ENCODE measurements around the gene TRMT10A. TPM values are rescaled to one million over a fixed set of nuclear protein-coding genes. Genes with fewer than 3 reads are reported as not detected.

TRMT10A gene
- total and polyA plus RNA-seq, 9 donors, result 6.3 to 11.3 (median 9.6) TPM

- no peaks in the 10 kb centered on the region for H3K36me3 ChIP-seq (ENCODE audit: control insufficient read depth, insufficient read depth, low read length)
- WGBS (ENCODE audit: insufficient coverage), result no CpG with 5 or more reads among the region's 1 CpG
- H3K4me1 ChIP-seq (ENCODE audit: control insufficient read depth, insufficient read depth, low read length), result no peaks in the 10 kb centered on the region
- no peaks in the 10 kb centered on the region for H3K27me3 ChIP-seq (ENCODE audit: control insufficient read depth, insufficient read depth, low read length)
- no peak overlapping the region for H3K4me3 ChIP-seq (ENCODE audit: low read length)
- no peak overlapping the region for H3K27ac ChIP-seq (ENCODE audit: low read length)
- DNase-seq, result no peak
- no peaks in the 10 kb centered on the region for H3K9me3 ChIP-seq (replicated peaks; ENCODE audit: control insufficient read depth, low read depth, low read length)
Measured at GRCh38 chr4:99587803-99588202, 24.0 kb upstream of the TRMT10A start.

GRCh38 chr4:99587309-99587708 is 23.5 kb upstream of the TRMT10A start:
- no peaks in the 10 kb centered on the region for H3K4me1 ChIP-seq (ENCODE audit: control insufficient read depth, insufficient read depth, low read length)
- H3K36me3 ChIP-seq (ENCODE audit: control insufficient read depth, insufficient read depth, low read length), result no peaks in the 10 kb centered on the region
- no peak overlapping the region for H3K27ac ChIP-seq (ENCODE audit: low read length)
- DNase-seq, result no peak
- H3K4me3 ChIP-seq (ENCODE audit: low read length), result no peak overlapping the region
- H3K27me3 ChIP-seq (ENCODE audit: control insufficient read depth, insufficient read depth, low read length), result no peaks in the 10 kb centered on the region
- H3K9me3 ChIP-seq (replicated peaks; ENCODE audit: control insufficient read depth, low read depth, low read length), result no peaks in the 10 kb centered on the region

- no peaks in the 10 kb centered on the region for H3K4me1 ChIP-seq (ENCODE audit: control insufficient read depth, insufficient read depth, low read length)
- no CpG with 5 or more reads among the region's 1 CpG for WGBS (ENCODE audit: insufficient coverage)
- no peaks in the 10 kb centered on the region for H3K36me3 ChIP-seq (ENCODE audit: control insufficient read depth, insufficient read depth, low read length)
- DNase-seq, result no peak
- no peak overlapping the region for H3K27ac ChIP-seq (ENCODE audit: low read length)
- H3K9me3 ChIP-seq (replicated peaks; ENCODE audit: control insufficient read depth, low read depth, low read length), result no peaks in the 10 kb centered on the region
- H3K4me3 ChIP-seq (ENCODE audit: low read length), result no peak overlapping the region
- no peaks in the 10 kb centered on the region for H3K27me3 ChIP-seq (ENCODE audit: control insufficient read depth, insufficient read depth, low read length)
Measured at GRCh38 chr4:99586797-99587196, 23.0 kb upstream of the TRMT10A start.

- Histone ChIP-seq H3K36me3 (ENCODE audit: control insufficient read depth, insufficient read depth, low read length) (no peaks in the 10 kb centered on the region), H3K4me3 (ENCODE audit: low read length) (no peak overlapping the region), H3K9me3 (replicated peaks; ENCODE audit: control insufficient read depth, low read depth, low read length) (no peaks in the 10 kb centered on the region), H3K27me3 (ENCODE audit: control insufficient read depth, insufficient read depth, low read length) (no peaks in the 10 kb centered on the region), H3K27ac (ENCODE audit: low read length) (no peak overlapping the region), H3K4me1 (ENCODE audit: control insufficient read depth, insufficient read depth, low read length) (no peaks in the 10 kb centered on the region)
- no peak for DNase-seq
- 0% methylated on average over 1 of the region's 2 CpGs for WGBS (ENCODE audit: insufficient coverage)
Measured at GRCh38 chr4:99586322-99586721, 22.5 kb upstream of the TRMT10A start.

- no CpG with 5 or more reads among the region's 1 CpG for WGBS (ENCODE audit: insufficient coverage)
- no peak overlapping the region for H3K4me3 ChIP-seq (ENCODE audit: low read length)
- H3K27ac ChIP-seq (ENCODE audit: low read length), result no peak overlapping the region
- H3K4me1 ChIP-seq (ENCODE audit: control insufficient read depth, insufficient read depth, low read length), result no peaks in the 10 kb centered on the region
- no peak for DNase-seq
- no peaks in the 10 kb centered on the region for H3K36me3 ChIP-seq (ENCODE audit: control insufficient read depth, insufficient read depth, low read length)
- H3K27me3 ChIP-seq (ENCODE audit: control insufficient read depth, insufficient read depth, low read length), result no peaks in the 10 kb centered on the region
- H3K9me3 ChIP-seq (replicated peaks; ENCODE audit: control insufficient read depth, low read depth, low read length), result no peaks in the 10 kb centered on the region
Measured at GRCh38 chr4:99585516-99585915, 21.7 kb upstream of the TRMT10A start.

DNA sequence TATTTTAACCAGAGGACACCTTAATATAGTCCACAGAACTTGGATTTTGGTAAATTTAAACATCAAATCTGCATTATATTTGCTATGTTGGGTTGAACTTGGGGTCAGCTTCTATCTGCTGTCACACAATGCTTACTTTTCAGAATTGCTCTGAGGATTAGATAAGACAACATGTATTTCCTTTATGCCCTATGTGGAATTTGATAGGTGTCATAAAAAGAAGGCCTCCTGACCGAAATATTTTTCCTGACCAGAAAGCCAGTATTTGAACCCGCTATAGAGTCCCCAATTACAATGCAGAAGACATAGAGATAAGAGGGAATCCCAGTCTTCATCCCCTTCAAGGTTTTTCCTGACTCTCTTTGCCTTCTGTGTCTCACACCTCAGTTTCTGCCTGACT is 14.9 kb upstream of the TRMT10A start:
- Histone ChIP-seq H3K9me3 (replicated peaks; ENCODE audit: control insufficient read depth, low read depth, low read length) (no peaks in the 10 kb centered on the region), H3K27ac (ENCODE audit: low read length) (no peak overlapping the region), H3K4me1 (ENCODE audit: control insufficient read depth, insufficient read depth, low read length) (no peaks in the 10 kb centered on the region), H3K36me3 (ENCODE audit: control insufficient read depth, insufficient read depth, low read length) (no peaks in the 10 kb centered on the region), H3K27me3 (ENCODE audit: control insufficient read depth, insufficient read depth, low read length) (no peaks in the 10 kb centered on the region), H3K4me3 (ENCODE audit: low read length) (no peak overlapping the region)
- 50% methylated on average over 1 of the region's 2 CpGs for WGBS (ENCODE audit: insufficient coverage)
- DNase-seq, result no peak

GRCh38 chr4:99574530-99575324 is 10.9 kb upstream of the TRMT10A start, which contains the start of gene MTTP:
Gene MTTP (plus strand): TSS chr4:99574824. CDS start chr4:99574910, 86 bp downstream.
- no peak within 1 kb of the TSS for H3K27ac ChIP-seq (ENCODE audit: low read length)
- no peaks in the 10 kb centered on the region for H3K9me3 ChIP-seq (replicated peaks; ENCODE audit: control insufficient read depth, low read depth, low read length)
- H3K27me3 ChIP-seq (ENCODE audit: control insufficient read depth, insufficient read depth, low read length), result no peaks in the 10 kb centered on the region
- H3K4me1 ChIP-seq (ENCODE audit: control insufficient read depth, insufficient read depth, low read length), result no peaks in the 10 kb centered on the region
- no peak within 1 kb of the TSS for H3K4me3 ChIP-seq (ENCODE audit: low read length)
- DNase-seq, result no peak
- WGBS (ENCODE audit: insufficient coverage), result no CpG with 5 or more reads among the region's 3 CpGs
- no peaks in the 10 kb centered on the region for H3K36me3 ChIP-seq (ENCODE audit: control insufficient read depth, insufficient read depth, low read length)

- Histone ChIP-seq H3K27me3 (ENCODE audit: control insufficient read depth, insufficient read depth, low read length) (no peaks in the 10 kb centered on the region), H3K9me3 (replicated peaks; ENCODE audit: control insufficient read depth, low read depth, low read length) (no peaks in the 10 kb centered on the region), H3K27ac (ENCODE audit: low read length) (no peak overlapping the region), H3K36me3 (ENCODE audit: control insufficient read depth, insufficient read depth, low read length) (no peaks in the 10 kb centered on the region), H3K4me1 (ENCODE audit: control insufficient read depth, insufficient read depth, low read length) (no peaks in the 10 kb centered on the region), H3K4me3 (ENCODE audit: low read length) (no peak overlapping the region)
- no CpG with 5 or more reads among the region's 1 CpG for WGBS (ENCODE audit: insufficient coverage)
- DNase-seq, result no peak
Measured at GRCh38 chr4:99573735-99574368, 10.0 kb upstream of the TRMT10A start.

GRCh38 chr4:99572527-99573240 is 8.8 kb upstream of the TRMT10A start:
- no peak for DNase-seq
- Histone ChIP-seq H3K27ac (ENCODE audit: low read length) (no peak overlapping the region), H3K36me3 (ENCODE audit: control insufficient read depth, insufficient read depth, low read length) (no peaks in the 10 kb centered on the region), H3K4me1 (ENCODE audit: control insufficient read depth, insufficient read depth, low read length) (no peaks in the 10 kb centered on the region), H3K9me3 (replicated peaks; ENCODE audit: control insufficient read depth, low read depth, low read length) (no peaks in the 10 kb centered on the region), H3K27me3 (ENCODE audit: control insufficient read depth, insufficient read depth, low read length) (no peaks in the 10 kb centered on the region), H3K4me3 (ENCODE audit: low read length) (no peak overlapping the region)
- no CpG with 5 or more reads among the region's 6 CpGs for WGBS (ENCODE audit: insufficient coverage)

GRCh38 chr4:99571883-99572282 is 8.0 kb upstream of the TRMT10A start:
- no CpG with 5 or more reads among the region's 1 CpG for WGBS (ENCODE audit: insufficient coverage)
- no peak for DNase-seq
- no peaks in the 10 kb centered on the region for H3K4me1 ChIP-seq (ENCODE audit: control insufficient read depth, insufficient read depth, low read length)
- H3K36me3 ChIP-seq (ENCODE audit: control insufficient read depth, insufficient read depth, low read length), result no peaks in the 10 kb centered on the region
- no peaks in the 10 kb centered on the region for H3K27me3 ChIP-seq (ENCODE audit: control insufficient read depth, insufficient read depth, low read length)
- no peak overlapping the region for H3K27ac ChIP-seq (ENCODE audit: low read length)
- no peaks in the 10 kb centered on the region for H3K9me3 ChIP-seq (replicated peaks; ENCODE audit: control insufficient read depth, low read depth, low read length)
- H3K4me3 ChIP-seq (ENCODE audit: low read length), result no peak overlapping the region

Data from muscle of leg (tissue), 11 donors.